Activated CD4-positive, alpha-beta T cell treated with anti-CD3 and anti-CD28 coated beads, Interleukin-2, amount 50 U/mL, for 1 hour (primary cell): ENCODE data around the gene RETREG3.

ENCODE experiments used
- DNase-seq: peaks from one replicate; pipeline ENCODE4 v3.0.0-alpha.2; 2020

RETREG3 gene

GRCh38 chr17:42612013-42612412 is 2.8 kb upstream of the RETREG3 start:
- DNase-seq = no peak

GRCh38 chr17:42609814-42610801 is 934 bp upstream of the RETREG3 start:
- DNase-seq = peak; percentile 1

- peak; percentile 18 for DNase-seq
These were observed 631 bp downstream of the RETREG3 start for GRCh38 chr17:42608305-42609181.

- no peak for DNase-seq
These were observed 1.4 kb downstream of the RETREG3 start for GRCh38 chr17:42607769-42608168.

- DNase-seq = no peak
These were observed 5.9 kb downstream of the RETREG3 start for GRCh38 chr17:42603318-42603717.

- DNase-seq = no peak
These were observed 10.3 kb downstream of the RETREG3 start for GRCh38 chr17:42598905-42599304.

GRCh38 chr17:42596386-42596785 is 12.8 kb downstream of the RETREG3 start:
- no peak for DNase-seq

- no peak for DNase-seq
These were observed 17.8 kb downstream of the RETREG3 start for GRCh38 chr17:42591411-42591810.

GRCh38 chr17:42590886-42591285 is 18.3 kb downstream of the RETREG3 start:
- DNase-seq = no peak

- no peak for DNase-seq
These were observed 22.5 kb downstream of the RETREG3 start for GRCh38 chr17:42586514-42587230.

- no peak for DNase-seq
These were observed 23.8 kb downstream of the RETREG3 start for GRCh38 chr17:42585353-42585752.

GRCh38 chr17:42584880-42585279 is 24.3 kb downstream of the RETREG3 start:
- no peak for DNase-seq

- no peak for DNase-seq
These were observed 27.4 kb downstream of the RETREG3 start for GRCh38 chr17:42581744-42582270.

GRCh38 chr17:42579794-42580551 is 29.2 kb downstream of the RETREG3 start:
- no peak for DNase-seq

GRCh38 chr17:42578282-42578869 is 30.8 kb downstream of the RETREG3 start:
- DNase-seq = peak; percentile 73

- peak; percentile 89 for DNase-seq
These were observed 31.5 kb downstream of the RETREG3 start, which contains the start of gene PSMC3IP for GRCh38 chr17:42577532-42578281. TSS of gene PSMC3IP (minus strand) at chr17:42577729. CDS start at chr17:42577686, 43 bp downstream.

- DNase-seq = no peak
These were observed 32.0 kb downstream of the RETREG3 start for GRCh38 chr17:42577140-42577531.

- DNase-seq = no peak
These were observed 34.7 kb downstream of the RETREG3 start for GRCh38 chr17:42574463-42574862.

GRCh38 chr17:42573095-42573494 is 36.1 kb downstream of the RETREG3 start:
- no peak for DNase-seq

- DNase-seq = no peak
These were observed 37.5 kb downstream of the RETREG3 start for GRCh38 chr17:42571435-42572225.
